B cell (primary cell): ENCODE data around the gene NPHP4. TPM values are rescaled to one million over a fixed set of nuclear protein-coding genes. Genes with fewer than 3 reads are reported as not detected.
"Not testable (repeated sequence)": the region's sequence is repeated elsewhere in the genome, so short reads cannot be mapped to it uniquely, and the experiment has no call there.

Experiments
- ATAC-seq: fragments of 200-7000 bp; cut with Tn5 transposase; one replicate; pipeline ENCODE4 v1.10.0; 2021; ENCODE audit warnings: low read depth, mild to moderate bottlenecking, moderate number of reproducible peaks, moderate library complexity
- CTCF ChIA-PET: fragments of 350-600 bp; sonication (Branson Sonifier 250); formaldehyde crosslinking; loops from one replicate; lab custom pipeline; 2021; ENCODE audit warnings: antibody characterized with exemption, inconsistent platforms; lab: Charles Lee
- POLR2A ChIA-PET: fragments of 350-600 bp; sonication (Branson Sonifier 250); formaldehyde crosslinking; loops from one replicate; lab custom pipeline; 2021; ENCODE audit warnings: antibody characterized with exemption; lab: Charles Lee
- DNase-seq: peaks from one replicate; pipeline ENCODE4 v3.0.0; 2013
- H2AFZ ChIP-seq: 2 replicates; pipeline ENCODE4 v1.6.1; 2012; ENCODE audit warnings: mild to moderate bottlenecking, low read depth, low read length; ENCODE audit not compliant: insufficient read depth, poor library complexity, severe bottlenecking
- H3K27ac ChIP-seq, 2 donors: 1 replicate in 1 of 2; 2 replicates in 1 of 2; pipeline ENCODE4 v1.5.1; 2012 to 2013; ENCODE audit warnings: low read length in 2 of 2, mild to moderate bottlenecking in 2 of 2, moderate library complexity in 1 of 2
- H3K27me3 ChIP-seq, 4 experiments: fragments of 200-600 bp in 1 of 4; sonication (generic) in 1 of 4; replicated peaks in 1 of 4; 1 replicate in 2 of 4; 2 replicates in 2 of 4; pipeline versions ENCODE4 v1.6.1 to v1.7.0; 2013 to 2016; ENCODE audit warnings: low read length in 3 of 4, mild to moderate bottlenecking in 2 of 4, mixed read lengths in 1 of 4, moderate library complexity in 1 of 4; ENCODE audit not compliant: insufficient read depth in 4 of 4, control insufficient read depth in 3 of 4; ENCODE audit errors: control extremely low read depth in 1 of 4
- H3K36me3 ChIP-seq, 2 experiments: replicated peaks in 1 of 2; 1 replicate in 1 of 2; 2 replicates in 1 of 2; pipeline versions ENCODE4 v1.6.1 to v1.7.1; 2013; ENCODE audit warnings: low read length in 1 of 2; ENCODE audit not compliant: insufficient read depth in 2 of 2, control insufficient read depth in 1 of 2; ENCODE audit errors: control extremely low read depth in 1 of 2, extremely low read depth in 1 of 2
- H3K4me1 ChIP-seq, 2 donors: fragments of 200-600 bp in 1 of 2; sonication (generic) in 1 of 2; 1 replicate in 1 of 2; 2 replicates in 1 of 2; pipeline versions ENCODE4 v1.5.1 to v1.6.1; 2013 to 2017; ENCODE audit warnings: low read length in 2 of 2; ENCODE audit not compliant: control insufficient read depth in 2 of 2, insufficient read depth in 2 of 2
- H3K4me2 ChIP-seq: replicated peaks from 2 replicates; pipeline ENCODE3; 2012; ENCODE audit warnings: mild to moderate bottlenecking, low read depth, low read length; ENCODE audit not compliant: poor library complexity, severe bottlenecking
- H3K4me3 ChIP-seq, 5 experiments: fragments of 200-600 bp in 1 of 5; sonication (generic) in 1 of 5; 1 replicate in 3 of 5; 2 replicates in 2 of 5; pipeline versions ENCODE4 v1.5.1 to v1.7.0; 2011 to 2016; ENCODE audit warnings: low read length in 4 of 5, mild to moderate bottlenecking in 4 of 5, low read depth in 2 of 5, control low read depth in 1 of 5, moderate library complexity in 1 of 5; ENCODE audit not compliant: insufficient read depth in 1 of 5; ENCODE audit errors: control extremely low read depth in 1 of 5, extremely low read depth in 1 of 5
- H3K79me2 ChIP-seq: fragments of 200-600 bp; sonication (generic); one replicate; pipeline ENCODE4 v1.6.0; 2016; ENCODE audit warnings: low read length; ENCODE audit not compliant: control insufficient read depth, insufficient read depth
- H3K9ac ChIP-seq: fragments of 200-600 bp; sonication (generic); 2 replicates; pipeline ENCODE4 v1.6.1; 2017; ENCODE audit warnings: mild to moderate bottlenecking, low read length, moderate library complexity
- H3K9me3 ChIP-seq, 3 donors: one replicate each; pipeline versions ENCODE4 v1.6.1 to v1.7.1; 2013; ENCODE audit warnings: low read length in 2 of 3; ENCODE audit not compliant: control insufficient read depth in 2 of 3, insufficient read depth in 1 of 3; ENCODE audit errors: control extremely low read depth in 1 of 3
- H4K20me1 ChIP-seq: 2 replicates; pipeline ENCODE4 v1.6.0; 2012; ENCODE audit warnings: mild to moderate bottlenecking, low read length; ENCODE audit not compliant: insufficient read depth, control insufficient read depth, poor library complexity, severe bottlenecking
- H3K27ac Mint-ChIP-seq: one replicate; pipeline ENCODE4 v1.8.0; 2021; ENCODE audit warnings: mixed read lengths
- H3K27me3 Mint-ChIP-seq: one replicate; pipeline ENCODE4 v1.8.0; 2021; ENCODE audit warnings: mixed read lengths
- H3K4me1 Mint-ChIP-seq: one replicate; pipeline ENCODE4 v1.8.0; 2021; ENCODE audit warnings: mixed read lengths
- H3K4me3 Mint-ChIP-seq: one replicate; pipeline ENCODE4 v1.8.0; 2021; ENCODE audit warnings: mixed read lengths
- H3K9me3 Mint-ChIP-seq: one replicate; pipeline ENCODE4 v1.8.0; 2022; ENCODE audit warnings: mixed read lengths; ENCODE audit not compliant: insufficient read depth
- EZH2 ChIP-seq: IDR thresholded peaks from 2 replicates; pipeline ENCODE4 v1.6.1; 2012; ENCODE audit warnings: borderline replicate concordance, low read depth, mild to moderate bottlenecking, moderate library complexity, low read length; ENCODE audit not compliant: insufficient read depth, poor library complexity, severe bottlenecking
- WGBS: methylation state at CpG from one replicate; pipeline ENCODE4 v1.1.5; 2013; ENCODE audit warnings: missing lambda C conversion rate; ENCODE audit not compliant: insufficient coverage; 5-methylcytosine and 5-hydroxymethylcytosine counted together
- intact Hi-C: fragments of 100-400 bp; cut with micrococcal nuclease; formaldehyde crosslinking; loops from one replicate; pipeline ENCODE4 v1.10.0; 2022
- polyA plus RNA-seq: library from polyadenylated mRNA; depleted of rRNA; stranded (reverse); fragments of >200 nt; gene quantifications from 2 replicates; pipeline ENCODE4 v1.2.3, GENCODE V29; 2012
- total RNA-seq, 2 donors: library from RNA; stranded (reverse); fragments of 120-200 nt in 1 of 2; gene quantifications; 1 replicate in 1 of 2; 2 replicates in 1 of 2; pipeline versions ENCODE4 v1.2.3 to v1.2.4, GENCODE V29; 2013 to 2022
- TF ChIP-seq, protein P1 (sequence below): fragments of 200-600 bp; IDR thresholded peaks from one replicate; pipeline ENCODE4 v1.8.0; 2022; ENCODE audit warnings: antibody characterized with exemption, mild to moderate bottlenecking

Gene NPHP4
- total and polyA plus RNA-seq, 2 donors (not counting 1 experiment from before 2014, with no cell fraction given) = 6.5 to 14.8 TPM

DNA sequence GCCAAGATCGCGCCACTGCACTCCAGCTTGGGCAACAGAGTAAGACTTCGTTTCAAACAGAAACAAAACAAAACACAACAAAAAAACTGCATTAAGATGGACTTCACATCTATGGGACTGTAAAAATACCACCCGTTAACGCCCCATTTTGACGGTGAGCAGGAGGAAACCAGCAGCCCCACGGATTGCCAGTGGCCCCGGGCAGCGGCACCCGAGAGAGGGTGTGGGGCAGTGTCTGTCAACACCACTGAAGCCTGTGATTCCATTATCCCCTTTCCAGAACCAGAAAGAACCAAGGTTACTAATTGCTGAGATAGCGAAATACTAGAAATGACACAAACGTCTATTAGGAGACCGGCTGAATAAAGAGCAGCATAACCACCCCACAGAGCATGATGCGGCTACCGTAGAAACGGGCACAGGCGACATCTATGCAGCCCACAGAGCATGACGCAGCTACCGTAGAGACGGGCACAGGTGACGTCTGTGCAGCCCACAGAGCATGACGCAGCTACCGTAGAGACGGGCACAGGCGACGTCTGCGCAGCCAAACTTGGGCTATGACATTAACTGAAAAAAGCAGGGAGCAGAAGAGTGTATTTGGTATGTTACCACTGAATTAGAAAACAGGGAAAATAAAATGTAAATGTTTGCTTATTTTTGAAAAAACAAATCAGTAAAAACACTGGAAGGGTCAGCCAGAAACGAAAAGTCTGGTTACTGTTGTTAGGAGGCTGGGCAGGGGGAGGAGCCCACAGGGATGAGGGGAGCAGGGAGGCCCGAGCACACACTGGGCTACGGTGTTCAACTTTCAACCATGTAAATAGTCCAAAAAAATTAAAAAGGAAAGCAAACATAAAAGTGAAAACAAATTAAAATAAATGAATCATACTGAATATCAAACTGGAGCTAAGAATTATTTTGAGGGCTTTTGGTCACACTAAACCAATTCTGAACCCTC, 96.5 kb downstream of the NPHP4 start:
- no peaks in the 10 kb centered on the region for H3K4me1 ChIP-seq
- intact Hi-C loops = no loop called here
- no peaks in the 10 kb centered on the region for H3K9me3 ChIP-seq
- ChIA-PET CTCF (no interaction called here), POLR2A (no interaction called here)
- H3K36me3 ChIP-seq = no peaks in the 10 kb centered on the region
- H3K9me3 Mint-ChIP-seq = no peaks in the 10 kb centered on the region
- no peaks in the 10 kb centered on the region for H3K4me1 Mint-ChIP-seq
- no peaks in the 10 kb centered on the region for H4K20me1 ChIP-seq
- H3K27me3 Mint-ChIP-seq = no peaks in the 10 kb centered on the region
- H3K27ac Mint-ChIP-seq = no peak overlapping the region
- no peak overlapping the region for H3K4me2 ChIP-seq
- 96% methylated on average over 26 of the region's 30 CpGs for WGBS
- DNase-seq (no peak), ATAC-seq (no peak)
- no peak overlapping the region for H3K9ac ChIP-seq
- no peak for TF ChIP-seq EZH2
- TF ChIP-seq, protein P1, sequence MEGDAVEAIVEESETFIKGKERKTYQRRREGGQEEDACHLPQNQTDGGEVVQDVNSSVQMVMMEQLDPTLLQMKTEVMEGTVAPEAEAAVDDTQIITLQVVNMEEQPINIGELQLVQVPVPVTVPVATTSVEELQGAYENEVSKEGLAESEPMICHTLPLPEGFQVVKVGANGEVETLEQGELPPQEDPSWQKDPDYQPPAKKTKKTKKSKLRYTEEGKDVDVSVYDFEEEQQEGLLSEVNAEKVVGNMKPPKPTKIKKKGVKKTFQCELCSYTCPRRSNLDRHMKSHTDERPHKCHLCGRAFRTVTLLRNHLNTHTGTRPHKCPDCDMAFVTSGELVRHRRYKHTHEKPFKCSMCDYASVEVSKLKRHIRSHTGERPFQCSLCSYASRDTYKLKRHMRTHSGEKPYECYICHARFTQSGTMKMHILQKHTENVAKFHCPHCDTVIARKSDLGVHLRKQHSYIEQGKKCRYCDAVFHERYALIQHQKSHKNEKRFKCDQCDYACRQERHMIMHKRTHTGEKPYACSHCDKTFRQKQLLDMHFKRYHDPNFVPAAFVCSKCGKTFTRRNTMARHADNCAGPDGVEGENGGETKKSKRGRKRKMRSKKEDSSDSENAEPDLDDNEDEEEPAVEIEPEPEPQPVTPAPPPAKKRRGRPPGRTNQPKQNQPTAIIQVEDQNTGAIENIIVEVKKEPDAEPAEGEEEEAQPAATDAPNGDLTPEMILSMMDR = no peak
- no peak overlapping the region for H2AFZ ChIP-seq
- no peak overlapping the region for H3K27ac ChIP-seq
- no peaks in the 10 kb centered on the region for H3K27me3 ChIP-seq
- no peaks in the 10 kb centered on the region for H3K79me2 ChIP-seq
- H3K4me3 ChIP-seq = no peak overlapping the region
- no peak overlapping the region for H3K4me3 Mint-ChIP-seq

DNA sequence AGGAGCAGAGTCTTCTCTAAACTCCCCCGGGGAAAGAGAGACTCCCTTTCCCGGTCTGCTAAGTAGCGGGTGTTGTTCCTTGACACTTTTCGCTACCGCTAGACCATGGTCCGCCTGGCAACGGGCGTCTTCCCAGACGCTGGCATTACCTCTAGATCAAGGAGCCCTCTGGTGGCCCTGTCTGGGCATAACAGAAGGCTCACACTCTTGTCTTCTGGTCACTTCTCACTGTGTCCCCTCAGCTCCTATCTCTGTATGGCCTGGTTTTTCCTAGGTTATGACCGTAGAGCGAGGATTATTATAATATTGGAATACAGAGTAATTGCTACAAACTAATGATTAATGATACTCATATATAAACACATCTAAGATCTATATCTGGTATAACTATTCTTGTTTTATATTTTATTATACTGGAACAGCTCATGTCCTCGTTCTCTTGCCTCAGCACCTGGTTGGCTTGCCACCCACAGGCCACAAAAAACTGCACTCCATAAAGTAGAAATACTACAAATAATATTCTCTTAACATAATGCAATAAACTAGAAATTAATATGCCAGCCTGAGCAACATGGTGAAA, 98.4 kb downstream of the NPHP4 start:
- H3K9me3 ChIP-seq, H3K27ac Mint-ChIP-seq, H3K27ac ChIP-seq, H3K27me3 ChIP-seq, H3K4me3 Mint-ChIP-seq, H3K4me3 ChIP-seq, H4K20me1 ChIP-seq, ATAC-seq, H3K79me2 ChIP-seq, H3K9ac ChIP-seq, H3K4me2 ChIP-seq, CTCF ChIA-PET, DNase-seq, H2AFZ ChIP-seq, H3K36me3 ChIP-seq, intact Hi-C loops, H3K27me3 Mint-ChIP-seq, POLR2A ChIA-PET, H3K9me3 Mint-ChIP-seq, H3K4me1 ChIP-seq, H3K4me1 Mint-ChIP-seq: not testable (repeated sequence)
- 83% methylated on average over 6 of the region's 12 CpGs for WGBS
- TF ChIP-seq, protein P1 = peak; percentile 23
